Osteocyte (in vitro differentiated cells): ENCODE measurements around the gene VSIG8. TPM values are rescaled to one million over a fixed set of nuclear protein-coding genes. Genes with fewer than 3 reads are reported as not detected.
A peak's percentile ranks its signal among the peaks of the same experiment; 100 is the strongest.

Experiments used
- DNase-seq: peaks from one replicate; pipeline ENCODE4 v3.0.0; 2021; ENCODE audit warnings: mixed read lengths; ENCODE audit not compliant: unreplicated experiment; ENCODE audit errors: extremely low spot score
- H3K27ac Mint-ChIP-seq: one replicate; pipeline ENCODE4 v1.8.0; 2021; ENCODE audit warnings: mild to moderate bottlenecking, mixed read lengths; ENCODE audit not compliant: unreplicated experiment
- H3K27me3 Mint-ChIP-seq: one replicate; pipeline ENCODE4 v1.8.0; 2021; ENCODE audit warnings: mixed read lengths; ENCODE audit not compliant: unreplicated experiment
- H3K36me3 Mint-ChIP-seq: one replicate; pipeline ENCODE4 v1.8.0; 2021; ENCODE audit warnings: mixed read lengths; ENCODE audit not compliant: unreplicated experiment
- H3K4me1 Mint-ChIP-seq: one replicate; pipeline ENCODE4 v1.8.0; 2021; ENCODE audit warnings: mixed read lengths; ENCODE audit not compliant: unreplicated experiment
- H3K4me3 Mint-ChIP-seq: one replicate; pipeline ENCODE4 v1.8.0; 2021; ENCODE audit warnings: mild to moderate bottlenecking, moderate library complexity, mixed read lengths; ENCODE audit not compliant: unreplicated experiment
- H3K9me3 Mint-ChIP-seq: one replicate; pipeline ENCODE4 v1.8.0; 2021; ENCODE audit warnings: mixed read lengths; ENCODE audit not compliant: unreplicated experiment
- total RNA-seq: library from RNA; stranded (reverse); gene quantifications from 2 replicates; pipeline ENCODE4 v1.2.1, GENCODE V29; 2021
- TF ChIP-seq, protein P1 (sequence below): fragments of 200-600 bp; sonication (generic); IDR thresholded peaks from 2 replicates; pipeline ENCODE4 v1.5.0; 2021; ENCODE audit warnings: antibody characterized with exemption, mild to moderate bottlenecking, moderate library complexity

The VSIG8 gene
- total RNA-seq, 1 donor from 2014 or later = not detected

GRCh38 chr1:159891275-159892157 is 29.1 kb upstream of the VSIG8 start:
- DNase-seq = peak; percentile 92
- H3K27ac Mint-ChIP-seq = peak overlapping the region; percentile 14

DNA sequence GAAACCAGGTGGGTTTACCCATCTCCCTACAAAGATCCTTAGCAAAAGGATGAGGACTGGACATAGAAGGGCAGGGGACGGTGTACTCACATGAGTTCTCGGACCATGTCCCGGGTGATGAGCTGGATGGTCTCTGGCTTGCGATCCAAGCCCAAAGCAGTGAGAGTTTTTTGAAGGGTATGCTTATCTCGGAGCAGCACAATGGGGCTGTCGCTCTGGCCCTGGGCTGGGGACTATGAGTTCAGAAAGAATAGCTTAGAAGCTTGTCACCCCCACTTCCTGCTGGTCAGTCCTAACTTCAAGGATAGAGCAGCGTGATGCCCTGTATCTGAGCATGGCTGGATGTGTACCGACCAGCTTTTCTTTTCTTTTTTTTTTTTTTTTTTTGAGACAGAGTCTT is 27.9 kb upstream of the VSIG8 start:
- Mint-ChIP-seq H3K27me3 (no peaks in the 10 kb centered on the region), H3K27ac (peak overlapping the region; percentile 82), H3K4me1 (peaks cover 14% of the 10 kb centered on the region), H3K4me3 (no peak overlapping the region), H3K36me3 (no peaks in the 10 kb centered on the region), H3K9me3 (no peaks in the 10 kb centered on the region)
- TF ChIP-seq, protein P1, sequence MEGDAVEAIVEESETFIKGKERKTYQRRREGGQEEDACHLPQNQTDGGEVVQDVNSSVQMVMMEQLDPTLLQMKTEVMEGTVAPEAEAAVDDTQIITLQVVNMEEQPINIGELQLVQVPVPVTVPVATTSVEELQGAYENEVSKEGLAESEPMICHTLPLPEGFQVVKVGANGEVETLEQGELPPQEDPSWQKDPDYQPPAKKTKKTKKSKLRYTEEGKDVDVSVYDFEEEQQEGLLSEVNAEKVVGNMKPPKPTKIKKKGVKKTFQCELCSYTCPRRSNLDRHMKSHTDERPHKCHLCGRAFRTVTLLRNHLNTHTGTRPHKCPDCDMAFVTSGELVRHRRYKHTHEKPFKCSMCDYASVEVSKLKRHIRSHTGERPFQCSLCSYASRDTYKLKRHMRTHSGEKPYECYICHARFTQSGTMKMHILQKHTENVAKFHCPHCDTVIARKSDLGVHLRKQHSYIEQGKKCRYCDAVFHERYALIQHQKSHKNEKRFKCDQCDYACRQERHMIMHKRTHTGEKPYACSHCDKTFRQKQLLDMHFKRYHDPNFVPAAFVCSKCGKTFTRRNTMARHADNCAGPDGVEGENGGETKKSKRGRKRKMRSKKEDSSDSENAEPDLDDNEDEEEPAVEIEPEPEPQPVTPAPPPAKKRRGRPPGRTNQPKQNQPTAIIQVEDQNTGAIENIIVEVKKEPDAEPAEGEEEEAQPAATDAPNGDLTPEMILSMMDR = no peak
- DNase-seq = no peak

More at GRCh38 chr1:159891275-159892157, 29.1 kb upstream of the VSIG8 start:
- Mint-ChIP-seq H3K9me3 (no peaks in the 10 kb centered on the region), H3K4me3 (no peak overlapping the region), H3K36me3 (no peaks in the 10 kb centered on the region), H3K4me1 (peaks cover 20% of the 10 kb centered on the region), H3K27me3 (no peaks in the 10 kb centered on the region)
- TF ChIP-seq, protein P1 = peak; percentile 100

DNA sequence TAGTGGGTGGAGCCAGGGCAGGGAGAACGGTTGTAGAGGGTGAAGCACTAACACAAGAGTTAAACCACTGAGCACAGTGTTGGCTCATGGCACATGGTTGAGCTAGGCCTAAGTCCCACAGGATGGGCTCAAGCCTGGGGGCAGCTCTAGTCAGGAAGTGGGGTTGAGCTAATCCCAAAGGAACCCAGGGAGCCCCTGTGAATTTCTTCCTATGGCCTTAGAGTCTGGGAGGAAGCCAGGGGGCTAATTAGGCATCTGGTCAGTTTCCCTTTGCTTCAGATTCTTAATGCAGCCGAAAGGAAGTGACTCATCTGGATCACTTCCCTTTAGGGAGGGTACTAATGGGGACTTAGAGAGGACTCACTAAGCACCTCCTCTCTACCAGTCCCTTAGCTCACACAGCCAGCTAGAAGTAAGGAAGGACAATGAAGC is 27.4 kb upstream of the VSIG8 start:
- Mint-ChIP-seq H3K27ac (peak overlapping the region; percentile 82), H3K27me3 (no peaks in the 10 kb centered on the region), H3K4me3 (no peak overlapping the region), H3K4me1 (peaks cover 14% of the 10 kb centered on the region), H3K36me3 (no peaks in the 10 kb centered on the region), H3K9me3 (no peaks in the 10 kb centered on the region)
- DNase-seq = no peak
- TF ChIP-seq, protein P1 = no peak

GRCh38 chr1:159889202-159889601 is 26.7 kb upstream of the VSIG8 start:
- Mint-ChIP-seq H3K4me1 (peaks cover 14% of the 10 kb centered on the region), H3K36me3 (no peaks in the 10 kb centered on the region), H3K9me3 (no peaks in the 10 kb centered on the region), H3K27ac (no peak overlapping the region), H3K4me3 (no peak overlapping the region), H3K27me3 (no peaks in the 10 kb centered on the region)
- TF ChIP-seq, protein P1 = no peak
- no peak for DNase-seq

DNA sequence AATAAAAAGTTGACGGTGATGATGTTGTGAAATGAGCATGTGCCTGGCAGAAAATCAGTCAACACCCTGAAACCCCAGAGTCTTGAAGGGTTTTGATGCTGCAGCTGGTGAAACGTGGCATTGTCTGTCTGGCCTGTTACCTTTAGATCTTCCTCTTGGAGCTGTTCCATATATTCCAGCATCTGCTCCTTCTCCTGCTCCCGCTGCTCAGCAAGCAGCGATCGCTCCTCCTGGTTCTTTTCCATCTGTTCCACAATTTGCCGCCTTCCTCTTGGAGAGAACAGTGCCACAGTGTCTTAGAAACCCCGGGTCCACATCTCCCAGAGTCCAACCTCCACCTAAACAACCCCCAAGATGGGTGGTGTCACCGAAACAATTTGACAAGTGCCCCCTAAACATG is 21.8 kb upstream of the VSIG8 start:
- Mint-ChIP-seq H3K36me3 (no peaks in the 10 kb centered on the region), H3K9me3 (no peaks in the 10 kb centered on the region), H3K27ac (no peak overlapping the region), H3K27me3 (no peaks in the 10 kb centered on the region), H3K4me3 (no peak overlapping the region), H3K4me1 (no peaks in the 10 kb centered on the region)
- TF ChIP-seq, protein P1 = no peak
- no peak for DNase-seq
